NCI-H2171 (cell line): ENCODE measurements around the gene MSRB2.

Experiments used
- DNase-seq: peaks from one replicate; lab custom pipeline; 2025; lab: John Stamatoyannopoulos, UW

MSRB2 gene

DNA sequence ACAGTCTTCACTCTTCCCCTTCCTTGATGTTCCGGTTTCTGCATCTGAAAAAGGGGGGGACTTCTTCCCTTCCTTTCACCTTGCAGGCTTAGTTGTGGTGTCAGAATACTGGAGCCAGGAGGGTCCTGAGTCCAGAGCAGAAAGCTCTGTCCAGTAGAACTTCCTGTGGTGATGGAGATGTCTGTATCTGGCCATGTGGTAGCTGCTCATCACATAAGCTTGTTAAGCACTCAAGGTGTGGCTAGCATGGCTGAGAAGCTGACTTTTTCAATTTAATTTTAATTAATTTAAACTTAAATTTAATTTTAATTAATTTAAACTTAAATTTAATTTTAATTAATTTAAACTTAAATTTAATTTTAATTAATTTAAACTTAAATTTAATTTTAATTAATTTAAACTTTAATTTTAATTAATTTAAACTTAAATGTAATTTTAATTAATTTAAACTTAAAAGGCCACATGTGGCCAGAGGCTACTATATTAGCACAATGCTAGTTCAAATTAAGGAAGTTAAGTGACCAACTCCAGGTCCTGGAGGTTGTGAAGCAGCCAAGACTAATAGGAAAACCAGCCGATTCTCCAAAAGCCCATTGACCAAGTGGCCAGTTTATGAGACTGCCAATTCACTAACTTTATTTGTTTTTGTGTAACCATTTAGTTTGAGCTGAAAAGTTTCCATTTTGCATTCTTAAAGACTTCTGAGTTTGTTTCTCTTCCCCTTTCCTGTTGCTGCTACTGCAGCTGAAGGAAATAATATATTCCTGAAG is 16.3 kb downstream of the MSRB2 start:
- no peak for DNase-seq

GRCh38 chr10:23114228-23114850 is 19.0 kb downstream of the MSRB2 start:
- no peak for DNase-seq

DNA sequence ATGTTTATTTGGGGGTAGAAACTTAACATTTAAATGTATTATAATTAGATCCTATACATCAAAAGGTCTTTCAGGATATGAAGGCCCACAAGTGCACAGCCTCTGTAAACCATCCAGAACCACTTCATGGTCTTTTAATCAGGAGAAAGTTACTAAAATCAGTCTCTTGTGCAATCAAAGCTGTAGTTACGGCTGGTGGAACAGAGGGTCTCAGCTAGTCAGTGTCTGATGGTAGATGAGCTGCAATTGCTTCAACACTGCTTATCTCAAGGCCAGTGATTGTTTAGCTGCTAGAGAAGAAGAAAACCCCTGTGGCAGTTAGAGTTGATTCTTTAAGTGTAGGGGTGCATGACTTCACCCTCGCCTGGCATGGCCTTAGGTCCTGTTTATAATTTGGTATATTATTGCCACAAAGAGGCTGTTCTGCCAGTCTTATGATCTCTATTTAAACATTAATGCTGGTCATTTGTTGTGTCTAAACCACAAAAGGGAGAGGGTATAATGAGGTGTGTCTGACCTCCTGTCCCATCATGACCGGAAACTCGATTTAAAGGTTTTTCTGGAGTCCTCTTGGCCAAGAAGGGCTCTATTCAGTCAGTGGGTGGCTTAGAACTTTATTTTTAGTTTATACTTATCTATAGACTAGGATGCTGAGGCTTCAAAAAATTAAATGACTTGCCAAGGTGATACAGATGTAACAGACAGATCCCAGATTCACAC is 21.3 kb downstream of the MSRB2 start:
- DNase-seq = no peak

GRCh38 chr10:23120001-23120934 is 24.9 kb downstream of the MSRB2 start:
- no peak for DNase-seq

DNA sequence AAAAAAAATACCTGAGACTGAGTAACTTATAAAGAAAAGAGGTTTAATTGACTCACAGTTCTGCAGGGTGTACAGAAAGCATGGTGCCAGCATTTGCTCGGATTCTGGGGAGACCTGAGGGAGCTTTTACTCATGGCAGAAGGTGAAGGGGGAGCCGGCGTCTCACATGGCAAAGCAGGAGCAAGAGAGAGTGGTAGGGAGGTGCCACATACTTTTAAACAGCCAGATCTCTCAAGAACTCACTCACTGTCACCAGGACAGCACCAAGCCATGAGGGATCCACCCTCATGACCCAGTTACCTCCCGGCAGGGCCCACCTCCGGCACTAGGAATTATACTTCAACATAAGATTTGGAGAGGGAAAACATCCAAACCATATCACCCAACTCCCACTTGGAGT is 25.8 kb downstream of the MSRB2 start:
- no peak for DNase-seq

GRCh38 chr10:23136462-23136861 is 41.1 kb downstream of the MSRB2 start:
- DNase-seq = no peak

GRCh38 chr10:23139677-23140076 is 44.3 kb downstream of the MSRB2 start:
- no peak for DNase-seq

GRCh38 chr10:23141995-23142394 is 46.6 kb downstream of the MSRB2 start:
- no peak for DNase-seq

DNA sequence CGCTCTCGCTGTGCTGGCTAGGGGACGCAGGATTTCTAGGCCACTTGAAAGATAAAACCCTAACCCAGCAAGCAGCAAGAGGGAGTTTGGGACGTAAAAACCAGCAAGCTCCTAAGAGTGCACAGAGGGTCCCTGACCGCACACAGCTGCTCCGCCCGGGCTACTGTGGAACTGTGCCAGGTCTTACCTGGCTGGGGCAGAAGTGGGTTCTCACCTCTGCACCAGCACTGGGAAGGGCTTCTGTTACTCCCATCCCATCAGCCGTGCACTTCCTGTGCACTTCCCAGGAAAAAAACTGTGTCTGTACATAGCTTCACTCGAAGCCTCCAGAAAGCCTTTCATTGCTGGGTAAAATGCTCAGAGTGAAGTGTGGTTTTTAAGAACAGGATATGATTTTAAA is 50.9 kb downstream of the MSRB2 start:
- no peak for DNase-seq

DNA sequence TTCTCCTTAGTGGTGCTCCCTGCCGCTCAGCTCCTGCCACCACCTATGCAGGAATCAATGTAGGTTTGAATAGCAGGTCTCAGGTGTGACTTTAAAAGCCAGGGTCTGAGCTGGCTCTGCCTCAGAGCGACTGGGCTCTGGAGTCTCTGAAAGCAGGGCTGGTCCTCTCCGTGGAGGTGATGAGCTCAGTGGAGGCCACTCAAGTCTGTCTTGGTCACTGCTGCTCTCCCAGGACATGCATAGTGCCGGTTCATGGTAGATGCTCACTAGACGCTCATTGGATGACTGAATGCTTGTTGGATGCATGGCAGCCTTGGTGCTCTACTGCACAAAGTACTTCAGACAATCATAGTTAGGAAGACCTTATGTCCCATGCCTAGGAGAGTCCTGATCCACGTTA is 51.7 kb downstream of the MSRB2 start:
- no peak for DNase-seq

GRCh38 chr10:23148214-23148613 is 52.8 kb downstream of the MSRB2 start:
- DNase-seq = no peak

- DNase-seq = no peak
Observed at GRCh38 chr10:23150091-23150490, 54.7 kb downstream of the MSRB2 start.

GRCh38 chr10:23150610-23151009 is 55.2 kb downstream of the MSRB2 start:
- no peak for DNase-seq

GRCh38 chr10:23151071-23151470 is 55.7 kb downstream of the MSRB2 start:
- no peak for DNase-seq

DNA sequence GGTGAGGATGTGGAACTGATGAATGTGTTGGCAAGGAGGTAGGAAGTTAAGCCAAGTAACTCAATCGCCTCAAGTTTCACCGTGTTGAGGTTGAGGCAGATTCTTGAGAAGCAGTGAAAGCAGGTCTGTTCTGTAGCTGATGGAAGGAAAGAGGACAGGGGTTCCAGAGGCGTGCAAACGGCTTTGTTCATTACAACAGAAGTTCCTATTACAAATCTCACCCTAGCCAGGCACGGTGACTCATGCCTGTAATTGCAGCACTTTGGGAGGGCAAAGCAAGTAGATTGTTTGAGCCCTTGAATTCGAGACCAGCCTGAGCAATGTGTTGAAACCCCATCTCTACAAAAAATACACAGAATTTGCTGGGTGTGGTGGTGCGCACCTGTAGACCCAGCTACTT is 59.8 kb downstream of the MSRB2 start:
- no peak for DNase-seq

- DNase-seq = no peak
Observed at GRCh38 chr10:23156447-23157150, 61.2 kb downstream of the MSRB2 start.

GRCh38 chr10:23157239-23157681 is 61.9 kb downstream of the MSRB2 start:
- DNase-seq = no peak

- peak; percentile 16 for DNase-seq
Observed at GRCh38 chr10:23157691-23158369, 62.5 kb downstream of the MSRB2 start.

GRCh38 chr10:23158370-23158769 is 63.0 kb downstream of the MSRB2 start:
- peak; percentile 31 for DNase-seq

DNA sequence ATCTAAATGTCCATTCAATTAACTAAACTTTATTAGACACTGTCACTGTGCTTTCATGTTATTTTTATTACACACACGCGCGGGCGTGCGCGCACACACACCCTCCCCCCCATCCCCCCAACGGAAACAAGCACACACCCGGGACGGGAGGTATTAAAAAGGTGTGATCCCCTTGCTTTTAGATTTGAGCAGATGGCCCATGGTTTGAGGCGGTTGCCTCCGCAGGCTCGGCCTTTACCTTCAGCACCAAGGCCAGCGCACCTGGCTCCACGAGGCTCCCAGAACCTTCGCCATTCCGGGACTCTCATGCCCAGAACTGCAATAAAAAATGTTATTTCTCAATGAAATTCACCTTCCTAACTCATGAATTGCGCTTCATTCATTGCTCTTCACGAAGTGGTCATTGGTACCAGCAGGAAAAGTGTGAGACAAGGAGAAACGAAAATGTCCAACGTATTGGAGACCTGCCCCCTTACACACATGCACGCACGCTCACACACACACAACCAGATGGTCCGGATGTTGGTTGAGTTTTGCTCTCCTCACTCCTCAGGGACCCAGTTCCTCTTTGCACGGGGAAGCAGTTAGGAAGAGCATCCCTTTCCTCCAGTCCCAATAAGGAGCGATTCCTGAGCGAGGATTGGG is 76.0 kb downstream of the MSRB2 start:
- DNase-seq = no peak
